Kidney (tissue), 14 donors: Measurements from ENCODE around the gene NDUFB2. TPM values are rescaled to one million over a fixed set of nuclear protein-coding genes. Genes with fewer than 3 reads are reported as not detected.

Source experiments
- DNase-seq, 5 donors: peaks; one replicate each; pipeline ENCODE4 v3.0.0-alpha.2; 2013 to 2020
- FAIRE-seq: peaks from 2 replicates; lab custom pipeline; 2012; peaks lifted over from hg19 to GRCh38; lab: Jason Lieb, UNC
- H3K27ac ChIP-seq, 2 donors: one replicate each; pipeline ENCODE4 v1.7.0; 2013; ENCODE audit warnings: low read depth in 2 of 2, low read length in 2 of 2, inconsistent platforms in 1 of 2
- H3K27me3 ChIP-seq: one replicate; pipeline ENCODE4 v1.7.1; 2013; ENCODE audit warnings: low read length, inconsistent platforms; ENCODE audit not compliant: control insufficient read depth, insufficient read depth
- H3K36me3 ChIP-seq, 3 donors: one replicate each; pipeline versions ENCODE4 v1.7.0 to v1.7.1; 2013; ENCODE audit warnings: low read length in 3 of 3, control low read depth in 1 of 3, inconsistent platforms in 1 of 3; ENCODE audit not compliant: insufficient read depth in 3 of 3, control insufficient read depth in 2 of 3
- H3K4me1 ChIP-seq, 3 donors: one replicate each; pipeline versions ENCODE4 v1.7.0 to v1.7.1; 2013; ENCODE audit warnings: low read length in 3 of 3, inconsistent platforms in 1 of 3, low read depth in 1 of 3; ENCODE audit not compliant: control insufficient read depth in 2 of 3, insufficient read depth in 2 of 3
- H3K4me3 ChIP-seq, 3 donors: one replicate each; pipeline versions ENCODE4 v1.7.0 to v1.8.1; 2013; ENCODE audit warnings: low read length in 3 of 3, control low read depth in 1 of 3, inconsistent platforms in 1 of 3
- H3K9ac ChIP-seq, 3 donors: one replicate each; pipeline versions ENCODE4 v1.7.0 to v1.7.1; 2013; ENCODE audit warnings: low read length in 3 of 3, control low read depth in 1 of 3, inconsistent platforms in 1 of 3
- H3K9me3 ChIP-seq, 3 donors: one replicate each; pipeline versions ENCODE4 v1.7.0 to v1.7.1; 2013; ENCODE audit warnings: low read length in 3 of 3, control low read depth in 1 of 3, inconsistent platforms in 1 of 3; ENCODE audit not compliant: control insufficient read depth in 2 of 3, insufficient read depth in 1 of 3
- intact Hi-C: fragments of 100-400 bp; cut with DNase I; formaldehyde crosslinking; loops from one replicate; pipeline ENCODE4 v1.11.1; 2022
- polyA plus RNA-seq: library from polyadenylated mRNA; stranded (reverse); fragments of 350-450 nt; fragmentation: Illumina TruSeq; extraction: RNeasy Lipid Tissue Mini Kit (QIAGEN cat#74804); gene quantifications from one replicate; pipeline ENCODE4 v1.2.3, GENCODE V29; 2014; ENCODE audit warnings: low read depth, low replicate concordance; ENCODE audit not compliant: insufficient read depth
- total RNA-seq: library from RNA; stranded (reverse); fragmentation: NEBNext Ultra II Directional; extraction: Animal tissue kit (Norgen Biotek cat#: 25700); gene quantifications from one replicate; pipeline ENCODE4 v1.2.1, GENCODE V29; 2021
- TF ChIP-seq, protein P1 (sequence below): IDR thresholded peaks from 3 replicates; pipeline ENCODE4 v1.5.1; 2012; ENCODE audit warnings: mild to moderate bottlenecking, moderate library complexity, borderline replicate concordance; ENCODE audit not compliant: insufficient read depth; ENCODE audit errors: extremely low read depth
- donor health status: control.
- donor health status: control.
- donor health status: control.
- donor health status: control.
- donor health status: control.
- donor health status: DM: yes; HTN: yes; CAD: no.
- donor health status: Normal renal cell carcinoma (clear cell type).

The NDUFB2 gene
- total and polyA plus RNA-seq, 2 donors from 2014 or later: 255 to 998 TPM

GRCh38 chr7:140745266-140746058 is 49.0 kb downstream of the NDUFB2 start:
- Histone ChIP-seq H3K36me3 (peaks cover 0 to 7% (median 3%) of the 10 kb centered on the region in 3 donors), H3K9me3 (no peaks in the 10 kb centered on the region), H3K27me3 (no peaks in the 10 kb centered on the region), H3K9ac (no peak overlapping the region), H3K4me1 (no peaks in the 10 kb centered on the region), H3K27ac (no peak overlapping the region), H3K4me3 (no peak overlapping the region)
- DNase-seq: no peak
- intact Hi-C loops: no loop called here
- TF ChIP-seq, protein P1, sequence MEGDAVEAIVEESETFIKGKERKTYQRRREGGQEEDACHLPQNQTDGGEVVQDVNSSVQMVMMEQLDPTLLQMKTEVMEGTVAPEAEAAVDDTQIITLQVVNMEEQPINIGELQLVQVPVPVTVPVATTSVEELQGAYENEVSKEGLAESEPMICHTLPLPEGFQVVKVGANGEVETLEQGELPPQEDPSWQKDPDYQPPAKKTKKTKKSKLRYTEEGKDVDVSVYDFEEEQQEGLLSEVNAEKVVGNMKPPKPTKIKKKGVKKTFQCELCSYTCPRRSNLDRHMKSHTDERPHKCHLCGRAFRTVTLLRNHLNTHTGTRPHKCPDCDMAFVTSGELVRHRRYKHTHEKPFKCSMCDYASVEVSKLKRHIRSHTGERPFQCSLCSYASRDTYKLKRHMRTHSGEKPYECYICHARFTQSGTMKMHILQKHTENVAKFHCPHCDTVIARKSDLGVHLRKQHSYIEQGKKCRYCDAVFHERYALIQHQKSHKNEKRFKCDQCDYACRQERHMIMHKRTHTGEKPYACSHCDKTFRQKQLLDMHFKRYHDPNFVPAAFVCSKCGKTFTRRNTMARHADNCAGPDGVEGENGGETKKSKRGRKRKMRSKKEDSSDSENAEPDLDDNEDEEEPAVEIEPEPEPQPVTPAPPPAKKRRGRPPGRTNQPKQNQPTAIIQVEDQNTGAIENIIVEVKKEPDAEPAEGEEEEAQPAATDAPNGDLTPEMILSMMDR: no peak
- no peak for FAIRE-seq

- no peak overlapping the region for H3K27ac ChIP-seq
- FAIRE-seq (no peak), DNase-seq (no peak)
- intact Hi-C loops: no loop called here
- H3K27me3 ChIP-seq: no peaks in the 10 kb centered on the region
- H3K4me1 ChIP-seq: no peaks in the 10 kb centered on the region
- H3K9me3 ChIP-seq: no peaks in the 10 kb centered on the region
- H3K9ac ChIP-seq: no peak overlapping the region
- peaks cover 0 to 7% (median 3%) of the 10 kb centered on the region in 3 donors for H3K36me3 ChIP-seq
- TF ChIP-seq, protein P1: no peak
- no peak overlapping the region for H3K4me3 ChIP-seq
These were observed 50.2 kb downstream of the NDUFB2 start for GRCh38 chr7:140746751-140747150.

DNA sequence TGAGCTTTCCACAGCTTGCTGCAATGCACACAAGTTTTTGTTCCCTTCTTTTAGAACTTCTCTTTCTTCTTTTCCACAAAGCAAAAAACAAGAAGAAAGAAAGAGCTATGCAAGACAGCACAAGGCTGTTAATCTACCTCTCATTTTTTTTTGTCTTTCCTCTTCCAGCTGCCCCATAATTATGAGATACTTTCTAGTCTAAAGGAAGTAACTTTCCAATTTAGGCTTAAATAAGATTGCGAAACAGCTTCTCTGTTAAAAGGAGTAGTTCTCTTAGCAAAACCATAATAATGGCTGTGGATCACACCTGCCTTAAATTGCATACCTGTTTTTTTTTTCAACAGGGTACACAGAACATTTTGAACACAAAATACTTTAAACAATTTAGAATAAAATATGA is 56.0 kb downstream of the NDUFB2 start:
- TF ChIP-seq, protein P1: no peak
- intact Hi-C loops: no loop called here

DNA sequence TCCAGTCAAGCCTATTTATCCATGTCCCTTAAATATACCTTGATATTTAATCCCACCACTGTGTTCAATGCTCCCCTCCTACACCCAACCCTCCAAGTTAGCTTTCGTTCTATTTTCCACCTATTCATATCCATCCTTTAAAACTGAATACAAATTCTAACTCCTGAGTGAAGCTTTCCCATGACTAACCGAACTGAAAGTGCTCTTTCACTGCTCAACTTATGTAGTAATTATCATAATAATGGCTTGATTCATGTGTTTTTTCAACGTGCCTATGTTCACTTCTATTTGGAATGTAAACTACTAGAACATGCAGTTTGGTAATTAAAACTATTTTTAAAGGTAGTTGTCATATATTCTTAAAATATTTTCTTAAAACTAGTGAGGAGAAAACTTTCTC is 58.0 kb downstream of the NDUFB2 start:
- no peak overlapping the region for H3K27ac ChIP-seq
- intact Hi-C loops: no loop called here
- DNase-seq (no peak), FAIRE-seq (no peak)
- H3K4me1 ChIP-seq: no peaks in the 10 kb centered on the region
- no peaks in the 10 kb centered on the region for H3K36me3 ChIP-seq
- no peak overlapping the region for H3K9ac ChIP-seq
- TF ChIP-seq, protein P1: no peak
- no peaks in the 10 kb centered on the region for H3K27me3 ChIP-seq
- no peak overlapping the region for H3K4me3 ChIP-seq
- no peaks in the 10 kb centered on the region for H3K9me3 ChIP-seq

More for the DNA sequence above, 56.0 kb downstream of the NDUFB2 start:
- DNase-seq: no peak
- no peak overlapping the region for H3K4me3 ChIP-seq
- no peaks in the 10 kb centered on the region for H3K27me3 ChIP-seq
- H3K27ac ChIP-seq: no peak overlapping the region
- no peak overlapping the region for H3K9ac ChIP-seq
- peaks cover 0 to 5% (median 0%) of the 10 kb centered on the region in 3 donors for H3K36me3 ChIP-seq
- FAIRE-seq: no peak
- no peaks in the 10 kb centered on the region for H3K9me3 ChIP-seq
- no peaks in the 10 kb centered on the region for H3K4me1 ChIP-seq
